HL-60/S4 treated with phorbol 12-myristate 13-acetate at 8.2 ng/mL for 4 days and 3 days (cell line): ENCODE measurements around the gene ZBTB25.

Experiments used
- in situ Hi-C: fragments of 300-500 bp; cut with MboI; formaldehyde crosslinking; loops from 2 replicates; pipeline ENCODE4 v1.15.0; 2022; ENCODE audit warnings: low sequenced_read_pairs

ZBTB25 gene

DNA sequence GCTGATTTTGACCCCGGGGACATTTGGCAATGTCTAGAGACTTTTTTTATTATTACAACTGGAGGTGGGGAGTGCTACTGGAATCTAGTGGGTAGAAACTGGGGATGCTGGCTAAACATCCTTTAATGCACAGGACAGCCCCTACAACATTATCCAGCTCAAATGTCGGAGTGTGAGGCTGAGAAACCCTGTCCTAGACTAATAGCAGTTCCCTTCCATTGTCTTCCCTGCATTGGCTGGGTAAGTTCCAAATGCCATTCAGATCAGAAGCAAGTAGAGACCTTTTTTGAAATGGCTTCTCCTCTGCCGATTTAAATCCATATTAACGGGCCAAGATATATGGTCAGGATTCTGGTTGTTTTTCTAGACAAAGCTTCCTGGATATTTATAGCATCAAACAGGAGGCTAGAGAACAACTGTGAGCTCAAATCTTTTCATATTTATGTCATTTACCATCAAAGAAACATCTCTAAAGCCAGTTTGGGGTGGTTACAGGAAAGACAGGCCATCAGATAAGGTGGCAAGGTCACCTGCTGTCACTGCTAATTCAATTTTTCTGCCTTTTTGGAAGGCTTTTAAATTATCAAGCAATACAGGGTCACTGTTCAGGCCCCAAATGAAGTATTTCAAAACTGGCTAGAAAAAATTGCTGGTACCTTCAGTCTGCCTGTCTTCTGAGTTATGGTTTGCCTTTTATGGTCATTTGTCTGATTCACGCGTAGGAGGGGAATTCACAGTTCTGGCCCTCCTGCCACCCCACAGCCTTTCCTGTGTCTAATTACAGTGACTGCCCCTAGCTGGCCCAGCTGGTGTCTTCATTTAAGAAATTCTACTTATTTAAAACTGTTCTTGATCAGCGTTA is 58.4 kb downstream of the ZBTB25 start:
- in situ Hi-C loops, result no loop called here

DNA sequence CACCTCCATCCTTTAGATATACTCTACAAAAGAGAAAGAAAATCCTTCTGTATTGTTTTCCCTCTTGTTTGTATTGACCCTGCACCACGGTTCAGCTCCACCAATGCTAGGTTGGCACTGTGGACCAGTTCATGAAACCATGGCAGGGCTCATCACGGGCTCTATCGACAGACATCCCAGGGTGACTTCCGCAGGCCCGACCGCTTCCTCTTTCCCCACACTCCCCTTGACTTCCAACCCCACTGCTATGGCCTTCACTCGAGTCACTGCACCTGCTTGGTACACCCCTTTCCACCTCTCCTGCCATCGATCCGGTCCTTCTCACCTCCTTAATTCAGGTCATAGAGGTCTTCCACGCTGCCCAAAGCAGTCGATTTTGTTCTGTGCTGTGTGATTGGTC is 59.5 kb downstream of the ZBTB25 start:
- in situ Hi-C loops, result no loop called here

DNA sequence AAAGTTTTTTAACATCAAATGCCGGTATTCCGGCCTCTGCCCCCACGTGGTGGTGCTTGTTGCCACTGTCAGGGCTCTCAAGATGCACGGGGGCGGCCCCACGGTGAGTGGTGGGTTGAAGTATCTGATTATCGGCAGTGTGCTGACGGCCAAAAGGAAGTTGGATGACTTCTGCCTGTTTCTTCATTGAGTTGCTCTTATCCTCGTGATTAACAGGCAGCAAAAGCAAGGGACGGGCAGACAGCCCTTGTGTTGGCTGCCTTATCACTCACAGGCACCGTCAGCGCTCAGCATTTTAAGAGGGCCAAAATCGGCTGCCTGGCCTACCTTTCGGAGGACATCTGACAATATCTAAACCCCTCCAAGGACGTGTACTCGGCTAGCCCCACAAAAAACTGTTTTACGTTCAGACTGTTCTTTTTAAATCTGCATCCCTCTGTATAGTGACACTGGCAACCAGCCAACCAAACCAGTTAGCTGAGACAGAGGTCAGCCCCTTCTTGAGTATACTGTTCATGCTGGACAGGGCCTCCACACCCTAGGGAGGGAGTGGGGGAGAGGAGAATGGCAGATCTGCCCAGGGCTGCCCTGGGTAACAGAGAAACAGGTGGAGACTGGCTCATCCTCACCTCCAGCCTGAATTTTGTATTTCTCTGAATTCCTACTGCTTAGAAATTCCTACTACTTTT is 61.2 kb downstream of the ZBTB25 start:
- in situ Hi-C loops, result no loop called here

GRCh38 chr14:64440494-64440893 is 63.1 kb downstream of the ZBTB25 start:
- in situ Hi-C loops, result no loop called here

GRCh38 chr14:64439141-64439540 is 64.5 kb downstream of the ZBTB25 start:
- in situ Hi-C loops, result no loop called here

DNA sequence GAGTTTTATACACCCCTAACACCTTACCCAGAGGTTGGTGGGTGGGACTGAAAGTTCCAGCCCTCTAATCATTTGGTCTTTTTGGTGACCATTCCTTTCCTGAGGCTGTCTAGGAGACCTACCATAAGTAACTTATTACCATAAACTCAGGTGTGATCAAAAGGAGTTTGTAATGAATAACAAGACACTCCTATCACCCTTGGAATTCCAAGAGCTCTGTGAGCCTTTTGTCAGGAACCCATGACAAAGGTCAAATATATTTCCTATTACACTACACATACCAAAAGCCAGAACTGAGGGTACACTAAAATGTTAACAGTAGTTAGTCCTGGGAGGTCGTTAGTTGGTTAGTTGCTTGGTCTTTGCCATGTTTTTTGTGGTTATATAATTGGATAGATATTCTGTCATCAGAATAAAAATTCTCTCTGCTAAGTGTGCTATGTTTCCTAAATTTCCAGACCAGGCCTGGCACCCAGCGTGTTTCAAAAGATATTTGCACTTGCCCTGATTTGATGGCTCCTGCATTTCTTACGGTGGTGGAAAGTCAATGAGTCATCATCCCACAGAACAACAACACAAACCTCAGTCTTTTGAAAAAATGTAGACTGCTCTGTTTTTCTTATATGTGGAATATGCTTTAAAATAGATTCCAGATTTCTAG is 65.3 kb downstream of the ZBTB25 start:
- in situ Hi-C loops, result no loop called here

- in situ Hi-C loops, result no loop called here
These were observed 69.1 kb downstream of the ZBTB25 start for GRCh38 chr14:64434528-64434927.

- in situ Hi-C loops, result no loop called here
These were observed 79.7 kb downstream of the ZBTB25 start for GRCh38 chr14:64423987-64424386.

- in situ Hi-C loops, result no loop called here
These were observed 80.9 kb downstream of the ZBTB25 start for GRCh38 chr14:64422756-64423155.

DNA sequence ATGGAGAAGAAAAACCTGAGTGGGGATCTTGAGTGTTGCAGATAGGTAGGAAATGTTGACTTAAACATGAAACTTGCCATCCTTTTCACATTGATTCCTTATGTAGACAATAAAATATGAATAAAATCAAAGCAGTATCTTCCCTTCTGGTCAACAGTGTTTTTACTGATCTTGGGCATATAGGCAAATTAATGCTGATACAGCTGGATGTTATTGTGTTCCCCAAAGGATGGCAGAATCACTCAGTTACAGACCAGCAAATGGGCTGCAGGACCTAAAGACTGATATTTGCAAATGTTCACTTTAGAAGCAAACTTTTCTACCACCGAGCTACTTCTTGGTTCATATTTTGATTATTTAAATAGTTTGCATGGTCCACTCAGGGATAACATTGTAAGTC is 81.6 kb downstream of the ZBTB25 start:
- in situ Hi-C loops, result no loop called here

DNA sequence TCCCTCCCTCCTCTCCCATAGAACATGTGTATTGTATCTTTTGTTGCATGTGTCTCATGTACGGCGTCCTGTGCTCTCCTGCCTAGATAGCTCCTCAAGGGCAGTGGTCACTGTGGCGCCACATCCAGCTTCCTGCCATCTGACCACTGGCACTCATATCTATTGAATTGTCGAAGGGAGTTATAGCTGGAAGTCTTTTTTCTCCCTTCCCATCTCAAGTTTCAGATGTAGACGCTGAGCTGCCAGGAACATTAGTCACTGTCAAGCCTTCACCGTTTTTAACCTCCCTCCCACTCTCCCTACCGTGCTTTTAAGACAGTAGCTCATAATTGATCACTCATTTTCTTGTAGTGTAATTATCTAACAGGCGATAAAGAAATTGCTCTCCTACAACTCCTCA is 82.5 kb downstream of the ZBTB25 start:
- in situ Hi-C loops, result no loop called here

GRCh38 chr14:64419003-64419402 is 84.6 kb downstream of the ZBTB25 start:
- in situ Hi-C loops, result no loop called here

DNA sequence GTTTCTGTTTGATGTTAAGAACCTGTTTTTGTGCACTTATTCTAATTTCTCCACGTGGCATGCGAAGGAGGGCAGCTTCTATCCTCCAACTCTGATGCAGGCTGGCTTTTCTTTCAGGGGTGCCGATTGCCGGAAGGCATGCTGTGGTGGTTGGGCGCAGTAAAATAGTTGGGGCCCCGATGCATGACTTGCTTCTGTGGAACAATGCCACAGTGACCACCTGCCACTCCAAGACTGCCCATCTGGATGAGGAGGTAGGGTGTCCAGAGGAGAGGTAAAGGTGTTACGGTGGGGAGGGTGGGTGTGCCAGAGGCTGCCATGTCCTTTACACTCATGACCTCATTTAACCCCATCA is 85.9 kb downstream of the ZBTB25 start:
- in situ Hi-C loops, result no loop called here

DNA sequence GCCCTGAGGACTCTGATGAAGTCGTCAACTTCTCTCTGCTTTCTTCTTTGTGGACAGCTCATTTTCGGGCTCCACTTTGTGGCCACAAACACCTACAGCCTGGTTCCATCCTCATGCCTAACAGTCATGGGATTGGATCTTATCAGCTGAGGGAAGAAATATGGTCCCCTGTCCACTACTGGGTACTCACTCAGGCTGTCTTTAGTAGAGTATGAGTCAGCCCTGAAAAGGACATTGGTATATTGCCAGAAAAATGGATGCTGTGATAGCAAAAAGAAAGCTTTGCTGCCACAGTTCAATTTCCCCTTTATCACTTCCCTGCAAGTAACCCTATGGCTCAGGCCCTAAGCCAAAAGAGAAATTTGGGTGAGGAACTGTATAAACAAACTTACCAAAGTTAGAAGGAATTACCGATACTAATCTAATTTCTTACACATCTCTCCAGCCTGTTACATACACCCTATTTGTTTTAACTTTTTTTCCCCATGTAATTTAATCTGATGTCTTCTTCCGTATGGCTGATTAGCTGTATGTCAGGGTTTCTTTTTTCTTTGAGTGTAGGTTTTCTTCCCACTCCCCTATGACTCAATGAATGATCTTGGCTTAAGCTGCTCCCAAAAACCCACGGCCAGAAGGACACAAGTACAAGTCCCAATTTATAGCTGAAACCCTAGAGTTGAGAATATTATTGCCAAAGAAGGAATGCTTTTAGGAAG is 86.4 kb downstream of the ZBTB25 start:
- in situ Hi-C loops, result no loop called here

DNA sequence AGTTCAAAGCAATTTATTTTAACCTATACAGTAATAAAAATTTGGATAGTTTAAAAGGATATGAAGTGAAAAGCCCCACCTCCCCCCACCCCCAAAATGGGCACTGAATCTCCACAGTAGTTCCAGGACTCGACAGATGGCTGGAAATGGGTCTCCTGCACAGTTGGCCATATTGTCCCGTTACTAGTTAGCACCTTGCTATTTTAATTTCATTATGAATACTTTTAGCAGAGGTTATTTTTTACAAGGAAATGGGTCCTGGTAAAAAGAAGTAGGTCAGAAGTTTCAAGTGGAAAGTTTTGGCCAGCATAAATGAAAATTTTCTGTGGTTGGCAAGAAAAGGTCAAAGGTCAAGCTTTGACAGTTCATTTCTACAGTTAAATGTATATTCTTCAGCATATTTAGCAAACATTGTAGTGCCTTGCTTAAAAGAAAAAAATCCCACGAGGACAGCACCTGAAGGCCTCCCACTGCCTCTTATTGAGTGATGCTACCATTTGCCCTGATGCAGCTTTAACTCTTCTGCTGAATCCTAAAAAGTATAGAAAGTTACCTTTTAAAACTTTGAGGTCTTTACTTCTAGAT is 87.2 kb downstream of the ZBTB25 start:
- in situ Hi-C loops, result no loop called here

DNA sequence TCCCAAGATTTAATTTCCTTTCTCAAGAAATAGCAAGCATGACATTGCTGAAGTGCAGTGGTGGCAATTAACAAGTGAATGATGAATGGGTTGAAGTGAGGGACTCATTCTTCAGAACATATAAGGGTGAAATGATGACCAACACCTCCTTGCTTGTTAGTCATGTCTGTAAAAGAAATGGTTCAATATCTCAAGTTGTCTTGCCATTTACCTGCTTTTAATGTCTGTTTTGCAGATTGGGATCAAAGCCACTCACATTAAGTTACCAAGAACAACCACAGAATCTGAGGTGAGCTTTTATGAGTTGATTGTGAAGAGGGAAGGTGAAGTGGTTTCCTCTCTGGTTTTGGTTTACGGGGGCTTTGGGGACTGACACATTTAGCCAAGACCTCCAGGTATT is 91.4 kb downstream of the ZBTB25 start:
- in situ Hi-C loops, result no loop called here

GRCh38 chr14:64411001-64411400 is 92.6 kb downstream of the ZBTB25 start:
- in situ Hi-C loops, result no loop called here

DNA sequence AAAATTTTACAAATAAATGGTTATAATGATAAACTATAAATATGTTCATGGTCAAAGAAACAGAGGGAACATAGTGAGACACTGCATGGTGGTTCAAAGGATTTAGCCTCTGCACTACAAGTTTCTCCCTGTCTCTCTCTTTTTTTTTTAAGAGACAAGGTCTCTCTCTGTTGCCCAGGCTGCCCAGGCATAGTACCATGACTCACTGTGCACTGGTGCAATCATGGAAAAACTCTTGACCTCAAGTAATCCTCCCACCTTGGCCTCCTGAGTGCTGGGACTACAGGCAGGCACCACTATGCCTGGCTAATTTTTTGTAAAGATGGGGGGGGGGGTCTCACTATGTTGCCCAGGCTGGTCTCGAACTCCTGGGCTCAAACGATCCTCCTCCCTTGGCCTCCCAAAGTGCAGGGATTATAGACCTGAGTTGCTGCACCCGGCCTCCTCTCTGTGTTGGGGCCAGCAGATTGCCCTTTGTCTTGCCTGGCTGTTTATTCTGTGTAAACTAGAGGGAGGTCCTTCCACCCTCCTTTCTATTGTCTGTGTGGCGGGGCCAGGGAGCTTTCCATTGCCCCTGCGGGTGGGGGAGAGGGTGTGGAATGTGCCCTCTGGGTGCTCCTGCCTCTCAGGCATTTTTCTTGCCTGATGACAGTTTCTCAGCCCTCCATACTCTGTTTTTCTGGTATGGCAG is 93.4 kb downstream of the ZBTB25 start:
- in situ Hi-C loops, result no loop called here

- in situ Hi-C loops, result no loop called here
These were observed 94.3 kb downstream of the ZBTB25 start for GRCh38 chr14:64409126-64409920.

- in situ Hi-C loops, result no loop called here
These were observed 96.3 kb downstream of the ZBTB25 start for GRCh38 chr14:64407329-64407728.
